ENCODE data around the gene SLC17A1.

The SLC17A1 gene

DNA sequence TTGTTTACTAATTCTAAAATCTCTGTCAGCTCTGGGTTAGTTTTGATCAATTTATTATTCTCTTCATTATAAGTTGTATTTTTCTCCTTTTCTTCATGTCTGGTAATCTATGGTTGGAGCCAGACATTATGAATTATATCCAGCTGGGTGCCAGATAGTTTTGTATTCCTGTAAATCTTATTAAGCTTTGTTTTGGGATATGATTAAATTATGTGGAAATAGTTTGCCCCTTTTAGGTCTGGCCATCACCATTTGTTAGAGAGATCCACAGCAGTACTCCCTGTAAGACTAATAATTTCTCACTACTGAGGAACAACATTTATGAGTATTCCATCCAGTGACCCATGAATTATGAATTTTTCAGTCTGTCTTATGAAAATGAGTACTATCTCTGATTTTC lies 20.9 kb upstream of the SLC17A1 start:
- TF ChIP-seq CTCF (IDR thresholded peaks at IDR 0.05; ENCODE audit: low read length, missing control alignments), result no peak
- H3K4me3 ChIP-seq (replicated peaks; ENCODE audit: low read depth, low read length), result no peak overlapping the region
- DNase-seq (ENCODE audit: low read depth), result no peak

DNA sequence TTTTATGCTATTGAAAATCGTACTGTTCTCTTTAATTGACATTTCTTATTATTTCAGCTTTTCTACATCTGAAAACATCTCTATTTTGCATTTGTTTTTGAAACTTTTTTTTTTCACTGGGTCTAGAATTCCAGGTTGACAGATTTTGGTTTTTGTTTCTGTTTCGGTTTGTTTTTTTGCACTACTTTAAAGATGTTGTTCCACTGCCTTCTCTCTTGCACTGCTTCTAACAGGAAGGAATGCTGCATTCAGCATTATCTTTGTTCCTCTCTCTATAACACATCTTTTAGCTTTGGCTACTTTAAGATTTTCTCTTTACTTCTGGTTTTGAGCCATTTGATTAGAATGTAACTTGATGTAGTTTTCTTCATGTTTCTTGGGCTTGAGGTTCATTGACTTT lies 20.1 kb upstream of the SLC17A1 start:
- no peak for DNase-seq (ENCODE audit: low read depth)
- H3K4me3 ChIP-seq (replicated peaks; ENCODE audit: low read depth, low read length), result no peak overlapping the region
- no peak for TF ChIP-seq CTCF (IDR thresholded peaks at IDR 0.05; ENCODE audit: low read length, missing control alignments)

GRCh38 chr6:25844518-25844917 lies 12.7 kb upstream of the SLC17A1 start:
- DNase-seq (ENCODE audit: low read depth), result no peak
- no peak for TF ChIP-seq CTCF (IDR thresholded peaks at IDR 0.05; ENCODE audit: low read length, missing control alignments)
- H3K4me3 ChIP-seq (replicated peaks; ENCODE audit: low read depth, low read length), result no peak overlapping the region

GRCh38 chr6:25842526-25842925 lies 10.7 kb upstream of the SLC17A1 start:
- no peak for DNase-seq (ENCODE audit: low read depth)
- TF ChIP-seq CTCF (IDR thresholded peaks at IDR 0.05; ENCODE audit: low read length, missing control alignments), result no peak
- H3K4me3 ChIP-seq (replicated peaks; ENCODE audit: low read depth, low read length), result no peak overlapping the region

DNA sequence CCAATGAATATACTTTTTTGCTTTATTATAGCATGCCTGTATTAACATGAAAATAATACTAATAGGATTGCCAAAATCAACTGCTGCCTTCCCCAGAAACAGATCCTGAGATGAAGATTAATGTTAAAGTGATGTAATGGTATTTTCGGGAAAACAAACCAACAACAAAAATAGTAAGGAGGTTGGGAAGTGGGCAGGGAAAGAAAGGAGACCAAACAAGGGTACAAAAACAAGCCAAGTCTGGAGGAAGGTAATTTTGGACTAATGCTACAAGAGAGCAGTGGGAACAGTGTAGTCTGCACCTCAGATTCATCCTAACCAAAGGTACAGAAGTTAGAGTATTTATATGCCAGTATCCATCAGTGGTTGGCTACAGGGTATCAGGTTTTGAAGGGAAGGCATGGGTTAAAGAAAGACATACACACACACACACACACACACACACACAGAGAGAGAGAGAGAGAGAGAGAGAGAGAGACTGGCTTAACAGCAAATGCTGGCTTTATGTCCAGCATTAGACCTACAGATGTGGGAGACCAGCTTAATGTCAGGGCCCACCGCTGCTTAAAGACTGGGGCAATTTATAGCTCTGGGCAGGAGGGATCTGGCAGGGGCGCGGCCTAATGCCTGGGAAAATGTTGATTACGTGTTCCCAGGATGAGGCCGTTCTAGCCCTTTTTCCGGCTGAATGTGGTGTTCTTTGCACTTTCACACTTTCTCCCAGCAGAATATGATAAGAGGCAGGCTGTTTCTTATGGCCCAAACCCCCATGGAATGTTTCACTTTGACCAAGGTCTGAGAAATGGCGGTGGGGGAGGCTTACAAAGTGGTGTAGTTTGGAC lies 3.8 kb upstream of the SLC17A1 start:
- DNase-seq (ENCODE audit: low read depth), result peak; percentile 61
- H3K4me3 ChIP-seq (replicated peaks; ENCODE audit: low read depth, low read length), result no peak overlapping the region
- no peak for TF ChIP-seq CTCF (IDR thresholded peaks at IDR 0.05; ENCODE audit: low read length, missing control alignments)

DNA sequence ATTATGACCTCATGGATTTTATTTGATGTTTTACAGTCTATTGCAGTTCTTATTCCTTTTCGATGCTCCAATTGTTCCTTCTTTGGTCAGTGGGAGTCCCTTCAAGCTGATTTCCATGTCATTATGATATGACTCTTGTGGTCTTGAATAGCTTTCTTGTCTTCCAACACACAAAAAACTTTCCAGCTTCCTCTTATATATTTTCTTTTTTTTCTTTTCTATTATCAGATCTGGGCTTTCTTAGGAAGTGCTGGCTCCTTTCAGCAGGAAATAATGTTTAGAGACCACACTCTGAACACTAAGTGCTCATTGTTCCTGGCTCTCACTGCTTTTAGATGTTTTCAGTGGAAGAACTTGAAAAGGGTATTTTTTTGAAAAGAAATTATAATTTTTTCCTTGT lies 3.1 kb upstream of the SLC17A1 start:
- H3K4me3 ChIP-seq (replicated peaks; ENCODE audit: low read depth, low read length), result no peak overlapping the region
- TF ChIP-seq CTCF (IDR thresholded peaks at IDR 0.05; ENCODE audit: low read length, missing control alignments), result no peak
- DNase-seq (ENCODE audit: low read depth), result peak; percentile 15

GRCh38 chr6:25833136-25833535 lies 1.3 kb upstream of the SLC17A1 start:
- TF ChIP-seq CTCF (IDR thresholded peaks at IDR 0.05; ENCODE audit: low read length, missing control alignments), result no peak
- no peak overlapping the region for H3K4me3 ChIP-seq (replicated peaks; ENCODE audit: low read depth, low read length)
- DNase-seq (ENCODE audit: low read depth), result no peak

All from fibroblast of pulmonary artery (primary cell).